ENCODE data around the gene PLEKHM3. TPM values are rescaled to one million over a fixed set of nuclear protein-coding genes. Genes with fewer than 3 reads are reported as not detected.

PLEKHM3 gene
- total and polyA plus RNA-seq, 2 of the 13 experiments (the other 11 are each of a cell fraction or from before 2014, with no cell fraction given): 4.5 to 4.7 TPM

- TF ChIP-seq ZNF367 (CRISPR knock-in tag; IDR thresholded peaks at IDR 0.05; ENCODE audit: borderline replicate concordance): no peak
- no peak for TF ChIP-seq ZNF781 (CRISPR knock-in tag; IDR thresholded peaks at IDR 0.05; ENCODE audit: borderline replicate concordance, not compliant biosample characterization)
- no peak for TF ChIP-seq PRDM10 (CRISPR knock-in tag; IDR thresholded peaks at IDR 0.05; ENCODE audit: low read depth)
- no peak for TF ChIP-seq KDM1A (CRISPR knock-in tag; IDR thresholded peaks at IDR 0.05)
- TF ChIP-seq HOXD1 (CRISPR knock-in tag; IDR thresholded peaks at IDR 0.05): no peak
- TF ChIP-seq MLX (CRISPR knock-in tag; IDR thresholded peaks at IDR 0.05): no peak
- no peak for TF ChIP-seq ZNF687 (CRISPR knock-in tag; IDR thresholded peaks at IDR 0.05)
These were observed 73.4 kb downstream of the PLEKHM3 start (continued) for GRCh38 chr2:207951734-207952470.

Measured in HepG2 (cell line).